ENCODE results near the gene PTPRD.
"Not testable (repeated sequence)": the region's sequence is repeated elsewhere in the genome, so short reads cannot be mapped to it uniquely, and the experiment has no call there.

The PTPRD gene

GRCh38 chr9:8946461-8946860, 1666.3 kb downstream of the PTPRD start:
- no peak for DNase-seq

- no peak for DNase-seq
These were observed 1669.4 kb downstream of the PTPRD start for GRCh38 chr9:8943392-8943791.

GRCh38 chr9:8940650-8941049, 1672.2 kb downstream of the PTPRD start:
- DNase-seq: no peak

GRCh38 chr9:8926461-8926860, 1686.3 kb downstream of the PTPRD start:
- DNase-seq: no peak

- no peak for DNase-seq
These were observed 1688.2 kb downstream of the PTPRD start for GRCh38 chr9:8924562-8924961.

GRCh38 chr9:8920478-8921183, 1692.2 kb downstream of the PTPRD start:
- DNase-seq: not testable (repeated sequence)

- DNase-seq: no peak
These were observed 1694.7 kb downstream of the PTPRD start for GRCh38 chr9:8917956-8918739.

GRCh38 chr9:8916771-8917170, 1696.0 kb downstream of the PTPRD start:
- peak; percentile 26 for DNase-seq

- DNase-seq: no peak
These were observed 1704.9 kb downstream of the PTPRD start for GRCh38 chr9:8907868-8908267.

- DNase-seq: no peak
These were observed 1707.1 kb downstream of the PTPRD start for GRCh38 chr9:8905731-8906130.

GRCh38 chr9:8904771-8905515, 1707.9 kb downstream of the PTPRD start:
- no peak for DNase-seq

GRCh38 chr9:8903077-8903476, 1709.7 kb downstream of the PTPRD start:
- no peak for DNase-seq

- no peak for DNase-seq
These were observed 1711.7 kb downstream of the PTPRD start for GRCh38 chr9:8901146-8901545.

GRCh38 chr9:8899511-8899910, 1713.3 kb downstream of the PTPRD start:
- DNase-seq: no peak

- peak; percentile 86 for DNase-seq
These were observed 1717.0 kb downstream of the PTPRD start for GRCh38 chr9:8895861-8896224.

GRCh38 chr9:8895106-8895860, 1717.5 kb downstream of the PTPRD start:
- DNase-seq: no peak

GRCh38 chr9:8890695-8891094, 1722.1 kb downstream of the PTPRD start:
- DNase-seq: no peak

- DNase-seq: no peak
These were observed 1723.7 kb downstream of the PTPRD start for GRCh38 chr9:8889100-8889499.

GRCh38 chr9:8888591-8888990, 1724.2 kb downstream of the PTPRD start:
- no peak for DNase-seq

- DNase-seq: no peak
These were observed 1725.4 kb downstream of the PTPRD start for GRCh38 chr9:8887369-8887768.

GRCh38 chr9:8883321-8883720, 1729.5 kb downstream of the PTPRD start:
- DNase-seq: no peak

- DNase-seq: no peak
These were observed 1732.7 kb downstream of the PTPRD start for GRCh38 chr9:8880060-8880459.

- no peak for DNase-seq
These were observed 1733.5 kb downstream of the PTPRD start for GRCh38 chr9:8879284-8879683.
